Measurements from ENCODE around the gene KRT40.

The KRT40 gene

GRCh38 chr17:40981115-40981514 is 3.0 kb downstream of the KRT40 start:
- no peak for DNase-seq (ENCODE audit: extremely low read depth, insufficient read length)
- H3K36me3 ChIP-seq (ENCODE audit: control insufficient read depth, insufficient read depth, low read length): no peaks in the 10 kb centered on the region
- no peak for TF ChIP-seq CTCF (IDR thresholded peaks at IDR 0.05; ENCODE audit: insufficient read depth, low read length, poor library complexity, severe bottlenecking)
- H3K4me3 ChIP-seq (replicated peaks; ENCODE audit: low read depth, low read length): no peak overlapping the region
- no peaks in the 10 kb centered on the region; the same call in 1 of the 2 replicates for H3K27me3 ChIP-seq (replicated peaks; ENCODE audit: control insufficient read depth, insufficient read depth, low read length)

- Histone ChIP-seq H3K27me3 (replicated peaks; ENCODE audit: control insufficient read depth, insufficient read depth, low read length) (no peaks in the 10 kb centered on the region; the same call in 1 of the 2 replicates), H3K4me3 (replicated peaks; ENCODE audit: low read depth, low read length) (no peak overlapping the region), H3K36me3 (ENCODE audit: control insufficient read depth, insufficient read depth, low read length) (no peaks in the 10 kb centered on the region)
- DNase-seq (ENCODE audit: extremely low read depth, insufficient read length): no peak
- no peak for TF ChIP-seq CTCF (IDR thresholded peaks at IDR 0.05; ENCODE audit: insufficient read depth, low read length, poor library complexity, severe bottlenecking)
Observed at GRCh38 chr17:40980596-40980995, 3.5 kb downstream of the KRT40 start.

DNA sequence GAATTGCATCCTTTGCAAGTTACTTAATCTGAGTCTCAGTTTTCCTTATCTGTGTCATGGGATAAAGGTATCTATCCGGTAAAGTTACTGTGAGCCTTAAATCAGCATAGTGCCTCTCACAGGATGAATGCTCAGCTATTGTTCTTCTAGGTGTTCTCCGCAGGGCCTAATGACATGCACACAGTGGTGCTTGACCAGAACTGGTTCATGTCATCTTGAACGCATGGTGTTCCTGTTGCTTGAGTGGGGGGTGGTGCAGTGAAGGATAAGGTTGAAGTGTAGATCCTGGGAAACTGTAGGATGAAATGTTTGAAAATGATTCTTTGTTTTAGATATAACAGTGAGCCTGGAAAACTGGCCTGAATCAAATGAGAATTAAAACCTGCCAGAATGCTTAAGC is 4.0 kb downstream of the KRT40 start:
- H3K36me3 ChIP-seq (ENCODE audit: control insufficient read depth, insufficient read depth, low read length): no peaks in the 10 kb centered on the region
- H3K4me3 ChIP-seq (replicated peaks; ENCODE audit: low read depth, low read length): no peak overlapping the region
- DNase-seq (ENCODE audit: extremely low read depth, insufficient read length): no peak

DNA sequence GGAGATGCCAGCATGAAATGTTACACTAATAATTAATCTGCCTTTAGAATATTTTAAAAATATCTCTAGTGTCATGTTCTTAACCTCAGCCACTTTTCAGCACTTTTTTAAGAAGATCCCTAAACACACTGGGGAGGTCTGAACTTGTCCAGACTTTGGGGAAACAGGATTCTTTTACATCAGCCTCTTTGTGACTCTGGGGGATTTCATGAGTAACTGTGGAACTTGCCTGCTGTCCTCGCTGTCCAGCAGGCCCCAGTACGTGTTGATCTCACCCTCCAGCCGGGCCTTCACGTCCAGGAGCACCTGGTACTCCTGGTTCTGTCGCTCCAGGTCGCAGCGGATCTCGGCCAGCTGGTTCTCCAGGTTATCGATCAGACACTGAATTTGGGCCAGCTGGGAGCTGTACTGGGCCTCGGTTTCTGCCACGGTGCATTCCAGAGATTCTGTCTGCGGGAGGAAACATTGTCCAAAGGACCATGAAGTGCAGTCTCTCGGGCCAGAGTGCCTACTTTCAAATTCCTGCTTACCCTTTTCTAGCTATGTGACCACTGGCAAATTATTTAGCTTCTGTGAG is 5.5 kb downstream of the KRT40 start:
- no peaks in the 10 kb centered on the region for H3K27me3 ChIP-seq (replicated peaks; ENCODE audit: control insufficient read depth, insufficient read depth, low read length)
- no peak for DNase-seq (ENCODE audit: extremely low read depth, insufficient read length)
- H3K4me3 ChIP-seq (replicated peaks; ENCODE audit: low read depth, low read length): no peak overlapping the region
- no peak for TF ChIP-seq CTCF (IDR thresholded peaks at IDR 0.05; ENCODE audit: insufficient read depth, low read length, poor library complexity, severe bottlenecking)
- no peaks in the 10 kb centered on the region for H3K36me3 ChIP-seq (ENCODE audit: control insufficient read depth, insufficient read depth, low read length)

More for the DNA sequence above, 4.0 kb downstream of the KRT40 start:
- H3K27me3 ChIP-seq (replicated peaks; ENCODE audit: control insufficient read depth, insufficient read depth, low read length): no peaks in the 10 kb centered on the region; the same call in 1 of the 2 replicates
- TF ChIP-seq CTCF (IDR thresholded peaks at IDR 0.05; ENCODE audit: insufficient read depth, low read length, poor library complexity, severe bottlenecking): no peak

GRCh38 chr17:40975516-40975915 is 8.6 kb downstream of the KRT40 start:
- DNase-seq (ENCODE audit: extremely low read depth, insufficient read length): no peak
- no peak for TF ChIP-seq CTCF (IDR thresholded peaks at IDR 0.05; ENCODE audit: insufficient read depth, low read length, poor library complexity, severe bottlenecking)
- no peak overlapping the region for H3K4me3 ChIP-seq (replicated peaks; ENCODE audit: low read depth, low read length)
- no peaks in the 10 kb centered on the region for H3K27me3 ChIP-seq (replicated peaks; ENCODE audit: control insufficient read depth, insufficient read depth, low read length)
- H3K36me3 ChIP-seq (ENCODE audit: control insufficient read depth, insufficient read depth, low read length): no peaks in the 10 kb centered on the region

DNA sequence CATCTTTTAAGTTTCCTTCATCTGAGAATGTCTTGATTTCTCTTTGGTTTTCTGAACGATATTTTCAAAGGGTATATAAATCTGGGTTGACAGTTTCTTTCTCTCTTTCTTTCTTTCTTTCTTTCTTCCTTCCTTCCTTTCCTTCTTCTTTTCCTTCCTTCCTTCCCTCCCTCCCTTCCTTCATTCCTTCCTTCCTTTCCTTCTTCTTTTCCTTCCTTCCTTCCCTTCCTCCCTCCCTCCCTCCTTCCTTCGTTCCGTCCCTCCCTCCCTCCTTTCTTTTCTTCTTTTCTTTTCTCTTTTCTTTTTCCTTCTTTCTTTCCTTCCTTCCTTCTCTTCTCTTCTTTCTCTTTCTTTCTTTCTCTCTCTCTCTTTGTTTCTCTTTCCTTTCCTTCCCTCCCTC is 9.8 kb downstream of the KRT40 start:
- no peaks in the 10 kb centered on the region for H3K36me3 ChIP-seq (ENCODE audit: control insufficient read depth, insufficient read depth, low read length)
- no peaks in the 10 kb centered on the region for H3K27me3 ChIP-seq (replicated peaks; ENCODE audit: control insufficient read depth, insufficient read depth, low read length)
- H3K4me3 ChIP-seq (replicated peaks; ENCODE audit: low read depth, low read length): no peak overlapping the region
- no peak for DNase-seq (ENCODE audit: extremely low read depth, insufficient read length)
- no peak for TF ChIP-seq CTCF (IDR thresholded peaks at IDR 0.05; ENCODE audit: insufficient read depth, low read length, poor library complexity, severe bottlenecking)
